ENCODE results near the gene EEF1AKMT2.
A peak's percentile ranks its signal among the peaks of the same experiment; 100 is the strongest.
"Not testable (repeated sequence)": the region's sequence is repeated elsewhere in the genome, so short reads cannot be mapped to it uniquely, and the experiment has no call there.

The EEF1AKMT2 gene

DNA sequence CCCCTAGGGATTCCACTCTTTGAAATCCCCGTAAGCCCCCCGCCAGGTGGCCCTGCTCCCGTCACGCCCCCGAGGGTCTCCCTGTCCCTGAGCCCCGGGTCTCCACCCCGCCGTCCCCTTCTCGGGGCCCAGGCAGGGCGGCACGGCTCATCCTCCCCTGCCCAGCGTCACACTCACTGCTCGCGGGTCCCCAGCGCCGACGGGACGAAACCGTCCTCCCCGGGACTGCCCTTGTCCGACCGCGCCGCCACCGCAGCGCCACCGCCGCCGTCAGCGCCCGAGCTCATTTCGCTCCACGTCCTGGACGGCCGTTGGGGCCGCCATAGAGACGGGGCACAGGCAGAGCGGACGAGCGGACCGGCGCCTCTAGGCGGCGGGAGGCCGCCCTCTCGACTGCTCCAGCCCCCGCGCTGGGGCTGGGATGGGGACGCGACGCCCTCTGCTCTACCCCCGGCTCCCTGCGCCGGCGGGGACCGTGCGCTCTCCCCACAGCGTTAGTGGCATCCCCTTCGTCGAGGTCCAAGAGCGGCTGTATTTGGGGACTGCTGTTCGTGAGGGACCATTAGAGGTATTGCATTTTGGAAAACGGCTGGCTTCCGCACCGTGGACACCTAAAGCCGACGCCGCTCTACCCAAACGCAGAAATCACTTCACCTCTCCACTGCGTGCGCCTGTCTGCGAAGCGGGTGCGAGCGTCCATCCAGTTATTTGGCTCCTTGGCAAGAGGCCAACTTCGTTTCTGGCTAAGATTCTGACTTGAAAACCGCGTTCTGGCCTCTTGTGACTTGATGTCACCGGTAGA is at the start of gene EEF1AKMT2:
Gene EEF1AKMT2 (minus strand): TSS at position 341 of the 802 bp plus-strand sequence. CDS start 54 bp downstream, at position 287.
- peak; percentile 87 for DNase-seq

DNA sequence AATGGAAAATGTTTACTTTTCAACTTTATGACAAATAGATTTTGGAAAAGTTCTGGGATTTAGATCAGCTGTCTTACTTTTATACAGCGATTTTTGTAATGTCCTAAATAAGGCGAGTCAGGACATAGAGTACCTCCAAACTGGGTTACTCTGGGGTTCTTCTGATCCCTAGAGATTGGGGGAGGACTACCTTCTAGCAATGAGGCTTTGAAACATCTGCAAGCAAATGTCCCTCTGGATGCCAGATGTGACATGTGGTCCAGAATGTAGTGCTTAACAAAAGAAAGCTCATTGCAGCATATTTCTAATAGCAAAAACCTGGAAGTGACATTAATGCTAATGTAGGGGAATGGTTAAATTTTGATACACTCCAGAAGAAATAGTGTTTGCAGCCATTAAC is 46.0 kb upstream of the EEF1AKMT2 start:
- no peak for DNase-seq

DNA sequence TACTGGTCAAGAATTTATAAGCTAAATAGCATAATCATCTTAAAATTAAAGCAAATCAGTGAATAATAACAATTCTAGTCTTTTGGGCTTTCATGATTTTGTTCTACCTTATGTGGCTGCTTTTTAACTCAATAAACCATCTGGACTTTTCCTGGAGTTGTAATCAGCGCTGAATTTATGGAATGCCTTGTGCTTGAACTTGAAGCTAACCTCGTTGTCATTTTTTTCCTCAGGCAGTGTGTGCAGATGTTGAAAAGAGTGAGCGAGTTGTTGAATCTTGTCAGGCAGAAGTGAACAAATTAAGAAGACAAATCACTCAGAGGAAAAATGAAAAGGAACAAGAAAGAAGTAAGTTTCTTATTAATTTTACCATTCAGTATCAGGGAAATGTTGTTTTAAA is 39.4 kb upstream of the EEF1AKMT2 start:
- DNase-seq = no peak

DNA sequence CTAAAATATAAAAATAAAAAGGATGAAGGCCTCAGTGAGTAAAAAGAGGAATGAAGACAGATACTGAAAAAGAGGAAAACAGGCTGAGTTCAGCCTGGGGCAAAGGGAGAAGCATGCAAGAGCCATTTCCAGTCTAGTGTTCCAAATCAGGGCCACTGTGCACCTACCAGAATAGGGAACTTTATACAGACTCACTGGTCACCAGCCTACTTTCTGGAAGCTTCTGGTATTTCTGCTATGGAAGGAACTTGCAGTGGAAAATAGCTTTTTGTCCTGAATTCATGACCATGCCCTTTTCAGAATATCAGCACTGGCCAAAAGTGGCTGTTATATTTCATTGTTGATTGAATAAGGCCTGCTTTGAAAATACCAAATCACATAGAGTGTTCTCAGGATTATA is 38.8 kb upstream of the EEF1AKMT2 start:
- no peak for DNase-seq

DNA sequence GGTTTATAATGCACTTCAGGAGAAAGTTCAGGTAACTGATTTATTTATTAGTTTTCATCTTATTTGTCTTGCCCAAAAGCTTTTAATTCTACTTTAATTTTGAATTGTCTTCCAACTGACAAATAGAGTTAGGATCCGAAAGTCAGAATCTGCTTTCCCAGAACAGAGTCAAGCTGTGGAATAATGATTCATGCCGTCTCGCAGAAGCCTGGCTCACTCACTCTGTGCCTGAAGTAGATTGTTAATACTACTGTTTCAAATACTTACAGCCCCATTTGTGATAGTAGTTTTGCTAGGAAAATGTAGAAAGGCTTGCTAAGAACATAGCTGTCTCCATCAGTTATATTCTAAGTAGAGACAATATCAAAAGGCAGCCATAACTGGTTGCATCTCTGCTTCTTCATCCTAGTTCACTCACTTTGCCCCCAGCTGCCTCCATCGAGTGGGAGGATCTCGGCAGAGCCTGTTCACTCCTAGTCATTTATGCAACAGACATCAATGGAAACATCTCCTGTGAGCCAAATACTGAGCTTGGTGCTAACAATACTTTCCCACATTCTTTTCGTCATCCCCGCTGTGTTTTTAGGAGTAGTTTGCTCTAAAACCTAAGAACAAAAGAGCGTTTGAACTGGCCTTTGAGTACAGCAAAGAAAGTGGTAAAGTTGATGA is 37.9 kb upstream of the EEF1AKMT2 start:
- no peak for DNase-seq

DNA sequence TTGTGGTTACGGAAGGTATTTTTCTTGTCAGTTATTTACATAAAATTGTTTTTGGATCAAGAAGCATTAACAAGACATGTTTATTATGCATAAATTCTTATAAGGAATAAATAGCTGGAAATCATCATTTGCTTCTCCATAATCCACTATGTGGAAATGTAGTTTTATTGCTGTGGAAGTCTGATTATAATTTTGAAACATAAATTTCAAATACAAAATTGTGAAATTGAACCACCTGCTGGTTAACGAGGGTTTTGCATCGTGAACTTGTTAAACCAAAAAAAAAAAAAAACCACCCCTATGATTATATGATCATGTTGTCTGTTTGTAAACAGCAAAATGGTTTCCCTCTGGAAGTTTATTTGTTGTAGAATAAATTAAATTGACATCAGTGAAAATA is 35.8 kb upstream of the EEF1AKMT2 start:
- DNase-seq = peak; percentile 13

DNA sequence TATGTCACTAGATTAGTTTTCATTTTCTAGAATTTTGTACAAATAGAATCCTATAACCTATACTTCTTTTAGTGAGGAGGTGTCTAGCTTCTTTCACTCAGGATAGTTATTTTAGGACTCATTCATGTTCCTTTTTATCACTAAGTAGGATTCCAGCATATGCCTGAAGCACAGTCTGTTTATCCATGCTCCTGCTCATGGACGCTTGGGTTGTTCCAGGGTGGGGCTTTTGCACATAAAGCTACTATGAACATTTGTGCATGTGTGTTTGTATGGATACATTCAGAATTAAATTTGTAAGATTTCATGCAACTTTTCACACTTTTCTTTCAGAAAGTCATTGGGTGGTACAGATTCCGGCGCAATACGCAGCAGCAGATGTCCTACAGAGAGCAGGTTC is 34.6 kb upstream of the EEF1AKMT2 start:
- DNase-seq = no peak

DNA sequence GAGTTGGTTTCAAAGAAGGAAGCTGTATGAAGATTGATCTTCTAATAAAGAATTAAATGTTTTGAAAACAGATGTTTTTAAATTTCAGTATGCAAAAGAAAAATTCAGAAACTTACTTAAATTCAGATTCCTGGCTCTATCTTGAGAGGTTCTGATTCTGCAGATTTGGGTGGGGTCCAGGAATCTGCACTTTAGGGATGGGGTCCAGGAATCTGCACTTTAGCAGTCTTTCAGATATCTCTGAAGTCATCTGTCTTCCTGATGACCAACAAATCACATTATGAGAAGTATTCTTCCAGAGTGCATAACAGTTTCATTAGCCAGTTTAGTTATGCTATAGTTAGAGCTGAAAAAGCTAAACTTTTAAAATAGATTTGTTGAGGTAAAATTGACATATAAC is 34.0 kb upstream of the EEF1AKMT2 start:
- DNase-seq = no peak

DNA sequence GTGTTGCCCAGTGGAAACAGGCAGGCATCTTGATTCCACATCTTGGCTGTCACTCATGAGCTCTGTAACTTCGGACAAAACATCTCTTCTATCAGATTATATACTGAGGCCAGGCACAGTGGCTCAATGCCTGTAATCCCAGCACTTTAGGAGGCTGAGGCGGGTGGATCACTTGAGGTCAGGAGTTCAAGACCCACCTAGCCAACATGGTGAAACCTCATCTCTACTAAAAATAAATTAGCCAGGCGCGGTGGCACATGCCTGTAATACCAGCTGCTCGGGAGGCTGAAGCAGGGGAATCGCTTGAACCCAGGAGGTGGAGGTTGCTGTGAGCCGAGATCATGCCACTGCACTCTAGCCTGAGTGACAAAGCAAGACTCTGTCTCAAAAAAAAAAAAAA is 33.2 kb upstream of the EEF1AKMT2 start:
- not testable (repeated sequence) for DNase-seq

DNA sequence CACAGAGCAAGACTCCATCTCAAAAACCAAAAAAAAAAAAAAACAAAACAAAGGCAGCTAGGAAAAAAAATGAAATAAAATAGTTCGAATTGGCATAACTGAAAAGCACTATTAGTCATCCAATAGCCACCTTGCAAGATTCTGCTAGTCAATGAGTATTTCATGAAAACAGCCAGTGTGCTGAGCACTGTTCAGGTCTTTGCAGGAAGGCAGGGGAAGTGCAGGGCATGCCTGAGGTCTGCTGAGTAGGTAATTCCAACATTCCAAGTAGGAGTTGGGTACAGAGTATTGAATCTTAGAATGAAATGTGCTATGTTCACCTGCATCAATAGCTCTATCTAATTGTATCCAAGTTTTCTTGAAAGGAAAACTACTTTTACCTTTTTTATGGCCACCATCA is 32.8 kb upstream of the EEF1AKMT2 start:
- DNase-seq = no peak

DNA sequence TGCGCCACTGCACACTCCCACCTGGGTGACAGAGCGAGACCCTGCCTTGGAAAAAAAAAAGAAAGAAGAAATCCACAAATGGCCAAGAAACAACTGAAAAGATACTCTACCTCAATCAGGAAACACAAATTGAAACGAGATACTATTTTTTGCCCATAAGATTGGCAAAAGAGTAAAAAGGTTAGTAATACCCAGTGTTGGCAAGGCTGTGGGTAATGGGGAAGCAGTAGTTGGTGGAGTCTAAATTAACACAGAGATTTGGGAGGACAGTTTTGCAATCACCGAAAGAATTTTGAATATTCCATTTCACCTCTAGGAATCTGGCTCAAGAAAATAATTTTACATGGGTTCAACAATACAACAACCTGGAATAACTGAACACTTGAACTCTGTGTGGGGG is 29.8 kb upstream of the EEF1AKMT2 start:
- no peak for DNase-seq

DNA sequence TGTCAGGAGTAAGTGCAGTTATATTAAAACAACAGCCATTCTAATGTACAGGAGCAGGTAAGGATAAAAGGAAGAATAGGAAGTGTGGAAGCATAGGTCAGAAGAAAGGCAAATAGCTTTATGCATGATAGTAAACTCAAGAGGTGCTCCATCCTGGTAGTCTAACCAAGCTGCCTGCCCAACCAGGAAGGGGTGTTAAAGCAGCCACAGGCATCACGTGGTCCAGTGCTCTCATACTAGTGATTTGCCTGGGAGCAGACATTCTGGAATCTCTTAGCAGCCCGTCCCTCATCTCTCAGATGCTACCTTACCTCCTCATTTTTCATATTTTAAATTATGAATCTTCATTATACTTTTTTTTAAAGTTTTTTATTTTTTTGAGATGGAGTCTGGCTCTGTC is 28.4 kb upstream of the EEF1AKMT2 start:
- no peak for DNase-seq

DNA sequence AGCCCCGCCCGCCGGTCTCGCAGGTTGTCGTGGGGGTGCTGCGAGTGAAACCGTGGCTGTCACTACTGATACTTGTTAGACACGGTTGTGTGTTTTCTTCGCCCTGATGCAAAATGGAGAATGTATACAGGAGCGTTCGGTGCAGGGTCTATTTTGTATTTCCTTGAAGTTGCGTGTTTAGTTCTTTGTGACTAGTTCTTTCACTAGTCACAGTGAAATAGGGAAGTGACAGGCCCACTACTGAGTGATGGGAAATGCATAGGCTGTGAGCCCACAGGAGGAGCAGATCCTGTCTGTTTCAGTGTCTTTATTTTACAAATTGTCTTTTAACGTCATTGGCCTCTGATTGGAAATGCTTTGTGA is 10.6 kb upstream of the EEF1AKMT2 start:
- no peak for DNase-seq

DNA sequence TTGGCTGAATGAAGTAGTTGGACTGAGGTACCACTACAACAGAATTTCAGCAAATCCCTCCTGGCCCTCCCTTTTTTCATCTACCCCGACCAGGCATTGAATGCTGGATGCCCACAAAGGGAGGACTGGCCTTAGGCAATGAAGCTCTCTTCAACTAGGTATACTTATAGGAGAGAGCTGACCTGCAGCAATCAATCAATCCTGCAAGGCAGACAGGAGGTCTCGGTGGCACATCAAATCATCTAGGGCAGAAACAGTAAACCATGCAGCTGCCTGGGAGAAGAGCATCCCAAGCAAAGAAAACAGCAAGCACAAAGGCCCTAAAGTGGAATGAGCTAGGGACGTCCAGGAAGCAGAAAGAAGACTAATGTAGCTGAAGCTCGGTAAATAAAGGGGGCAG is 7.5 kb upstream of the EEF1AKMT2 start:
- DNase-seq = no peak

DNA sequence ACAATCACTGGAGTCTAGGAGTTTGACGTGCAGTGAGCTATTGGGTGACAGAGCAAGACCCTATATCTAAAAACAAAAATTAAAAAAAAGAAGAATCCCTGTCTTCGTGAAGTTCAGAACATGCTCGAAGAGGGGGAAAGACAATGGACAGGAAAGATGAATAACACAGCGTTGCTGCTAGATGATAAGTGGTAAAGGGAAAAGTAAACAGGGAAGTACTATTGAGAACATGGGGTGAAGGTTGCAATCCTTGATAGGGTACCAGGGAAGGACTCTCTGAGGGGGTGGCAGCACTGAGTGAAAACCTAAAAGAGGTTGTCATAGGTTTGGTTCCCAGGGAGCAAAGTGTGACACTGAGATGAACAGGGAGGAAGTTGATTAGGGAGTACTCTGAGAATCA is 7.1 kb upstream of the EEF1AKMT2 start:
- no peak for DNase-seq

DNA sequence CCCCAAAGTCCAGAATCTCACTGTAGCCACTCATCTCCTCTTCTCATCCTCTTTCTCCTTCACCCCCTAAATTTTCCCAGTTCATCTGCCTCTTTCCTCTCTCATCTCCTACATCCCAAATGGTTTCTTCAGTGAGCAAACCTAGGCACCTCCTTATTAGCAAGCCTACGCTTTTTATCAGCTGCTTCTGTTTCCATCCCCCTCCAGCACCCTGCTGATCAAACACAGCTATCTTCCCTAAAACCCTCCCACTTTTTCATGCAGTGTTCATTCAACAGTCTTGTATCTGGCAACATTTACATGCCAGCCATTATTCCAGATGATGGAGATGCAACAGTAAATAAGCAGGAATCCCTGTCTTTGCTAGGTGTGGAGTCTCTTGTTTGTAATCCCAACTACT is 6.7 kb upstream of the EEF1AKMT2 start:
- no peak for DNase-seq

DNA sequence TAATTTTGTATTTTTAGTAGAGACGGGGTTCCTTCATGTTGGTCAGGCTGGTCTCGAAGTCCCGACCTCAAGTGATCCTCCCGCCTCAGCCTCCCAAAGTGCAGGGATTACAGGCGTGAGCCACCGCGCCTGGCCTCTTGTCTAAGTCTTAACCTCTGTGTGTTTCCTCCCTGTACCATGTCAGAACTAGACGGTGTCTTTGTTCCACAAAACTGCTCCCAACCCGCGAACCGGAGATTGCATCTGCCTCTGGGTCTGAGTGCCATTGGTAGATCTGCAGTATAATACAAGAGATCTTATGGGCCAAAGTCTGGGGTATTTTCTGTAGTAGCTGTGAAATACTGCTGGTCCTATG is 1.3 kb upstream of the EEF1AKMT2 start:
- DNase-seq = no peak

DNA sequence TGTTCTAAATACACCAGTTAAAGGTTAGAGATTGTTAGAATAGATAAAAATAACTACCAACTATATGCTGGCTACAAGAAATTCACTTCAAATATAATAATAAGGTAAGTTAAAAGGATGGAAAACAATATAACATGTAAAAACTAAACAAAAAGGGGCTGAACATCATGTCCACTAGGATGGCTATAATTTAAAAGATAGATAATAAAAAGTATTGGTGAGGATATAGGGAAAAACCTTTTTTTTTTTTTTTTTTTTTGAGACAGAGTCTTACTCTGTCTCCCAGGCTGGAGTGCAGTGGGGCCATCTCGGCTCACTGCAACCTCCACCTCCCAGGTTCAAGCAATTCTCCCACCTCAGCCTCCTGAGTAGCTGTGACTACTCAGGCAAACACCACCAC is 8.8 kb downstream of the EEF1AKMT2 start:
- not testable (repeated sequence) for DNase-seq

DNA sequence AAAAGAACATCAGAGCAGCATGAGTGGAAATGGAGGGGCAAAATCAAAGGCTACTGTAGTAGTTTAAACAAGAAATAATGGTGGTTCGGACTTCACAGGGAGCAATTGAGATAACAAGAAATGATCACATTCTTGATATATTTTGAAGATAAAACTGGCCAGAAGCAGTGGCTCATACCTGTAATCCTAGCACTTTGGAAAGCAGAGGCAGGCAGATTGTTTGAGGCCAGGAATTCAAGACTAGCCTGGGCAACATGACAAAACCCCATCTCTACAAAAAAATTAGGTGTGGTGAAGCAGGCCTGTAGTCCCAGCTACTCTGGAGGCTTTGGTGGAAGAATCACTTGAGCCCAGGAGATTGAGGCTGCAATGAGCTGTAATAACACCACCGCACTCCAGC is 22.9 kb downstream of the EEF1AKMT2 start:
- DNase-seq = no peak

DNA sequence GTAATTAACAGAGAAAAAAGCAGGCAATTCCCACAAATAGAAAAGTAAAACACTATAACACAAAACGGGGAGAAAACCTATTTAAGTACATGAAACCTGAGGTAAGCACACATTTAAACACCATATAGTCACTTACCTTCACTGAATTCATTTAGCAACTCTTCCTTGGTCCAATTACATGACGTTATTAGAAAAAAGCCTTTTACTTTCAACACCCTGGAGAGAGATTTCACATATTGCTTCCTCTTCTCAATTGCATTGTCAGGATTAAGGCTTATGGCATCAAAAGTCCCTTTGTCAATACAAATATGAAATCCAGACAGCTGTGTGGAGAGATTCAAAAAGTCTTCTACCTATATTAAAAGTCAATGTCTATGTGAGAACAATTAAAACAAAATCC is 26.4 kb downstream of the EEF1AKMT2 start:
- no peak for DNase-seq

DNA sequence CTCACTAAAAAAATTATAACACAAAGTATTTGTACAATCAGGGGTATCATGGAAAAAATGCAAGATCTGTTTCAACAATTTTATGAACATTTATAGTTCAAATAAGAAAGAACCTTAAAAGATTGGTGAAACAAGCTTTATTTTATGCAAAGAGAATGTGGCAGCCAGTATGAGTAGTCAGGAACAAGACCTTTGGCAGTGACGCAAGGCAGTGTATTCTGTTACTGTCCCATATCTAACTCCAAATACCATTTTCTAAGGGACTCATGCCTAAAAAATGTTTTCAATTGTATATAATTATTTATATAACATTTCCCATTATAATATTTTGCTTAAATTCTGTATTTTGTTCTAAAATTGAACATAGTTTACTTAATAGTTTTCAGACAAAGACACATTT is 28.4 kb downstream of the EEF1AKMT2 start:
- no peak for DNase-seq

DNA sequence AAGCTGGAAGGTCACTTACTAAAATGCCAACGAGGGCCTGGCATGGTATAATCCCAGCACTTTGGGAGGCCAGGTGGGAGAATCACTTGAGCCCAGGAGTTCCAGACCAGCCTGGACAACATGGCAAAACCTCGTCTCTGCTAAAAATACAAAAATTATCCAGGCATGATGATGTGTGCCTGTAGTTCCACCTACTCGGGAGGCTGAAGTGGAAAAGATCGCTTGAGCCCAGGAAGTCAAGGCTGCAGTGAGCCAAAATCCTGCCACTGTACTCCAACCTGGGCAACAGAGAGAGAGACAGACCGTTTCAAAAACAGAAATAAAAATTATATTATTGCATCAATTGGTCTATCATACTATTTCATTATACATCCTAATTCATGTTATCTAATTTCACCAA is 29.4 kb downstream of the EEF1AKMT2 start:
- no peak for DNase-seq

DNA sequence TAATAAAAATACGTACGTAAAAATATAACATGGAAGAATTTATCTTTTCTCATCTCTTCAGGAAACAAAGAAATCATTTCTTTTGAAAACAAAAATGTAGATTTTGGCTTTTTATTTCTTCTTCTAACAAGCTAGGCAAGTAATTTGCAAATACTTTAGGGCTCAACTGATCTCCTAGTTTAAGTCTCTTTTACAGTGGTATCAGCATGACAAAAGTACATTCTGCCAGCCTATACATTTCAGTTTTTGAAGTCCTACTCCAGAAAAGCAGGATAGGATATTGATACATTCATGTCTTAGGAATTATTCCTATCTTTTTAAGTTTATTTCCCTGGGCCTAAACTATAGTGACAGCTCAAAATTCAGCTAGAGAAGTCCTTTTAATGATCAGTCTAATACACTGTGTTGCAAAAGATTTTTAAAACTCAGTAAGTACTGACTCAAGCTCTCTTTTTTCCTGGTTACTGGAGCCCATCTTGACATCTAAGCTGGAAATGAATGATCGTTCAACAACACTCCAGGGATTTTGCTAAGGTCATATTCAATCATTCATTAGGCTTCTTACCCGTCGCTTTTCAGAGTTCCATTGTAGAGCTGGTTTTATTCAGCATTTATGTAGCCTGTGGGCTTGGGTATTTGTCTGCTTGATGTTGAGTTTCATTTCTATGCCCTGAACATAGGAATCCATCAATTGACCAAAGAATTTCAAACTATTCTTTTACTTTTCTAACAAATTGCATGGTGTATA is 35.4 kb downstream of the EEF1AKMT2 start:
- no peak for DNase-seq

DNA sequence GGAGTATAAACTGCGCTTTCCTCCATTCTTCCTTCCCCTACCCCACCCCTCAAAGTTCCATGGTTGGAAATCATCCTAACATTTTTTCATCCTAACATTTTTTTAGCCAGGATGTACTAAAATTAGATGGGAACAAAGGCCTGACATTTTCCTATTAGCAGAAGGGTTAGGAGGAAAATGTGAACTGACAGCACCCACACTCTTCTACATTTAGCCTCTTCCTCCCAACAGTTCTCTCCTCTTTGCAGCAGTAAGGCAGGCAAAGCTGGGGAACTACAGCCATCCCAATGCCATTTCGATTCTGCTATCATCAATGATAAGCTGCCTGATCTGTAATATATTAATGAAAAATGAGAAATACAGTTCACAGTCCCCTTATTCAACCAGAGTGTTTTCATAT is 36.1 kb downstream of the EEF1AKMT2 start:
- no peak for DNase-seq

All from stimulated activated CD4-positive, alpha-beta T cell treated with anti-CD3 and anti-CD28 coated beads, Interleukin-15, amount 100 ng/mL, for 24 hours (primary cell).